Adipocyte (in vitro differentiated cells): Measurements from ENCODE around the gene SYNJ2.

Source experiments
- DNase-seq: peaks from one replicate; pipeline ENCODE4 v3.0.0-alpha.2; 2015; ENCODE audit warnings: low read depth
- H3K27me3 ChIP-seq: replicated peaks from 2 replicates; pipeline ENCODE4 v1.7.0; 2013; ENCODE audit warnings: mild to moderate bottlenecking, low read length, moderate library complexity; ENCODE audit not compliant: control insufficient read depth, insufficient read depth
- H3K36me3 ChIP-seq: 2 replicates; pipeline ENCODE4 v1.7.0; 2013; ENCODE audit warnings: low read length, mild to moderate bottlenecking, moderate library complexity; ENCODE audit not compliant: control insufficient read depth, insufficient read depth, severe bottlenecking
- H3K4me1 ChIP-seq: 2 replicates; pipeline ENCODE4 v1.7.0; 2013; ENCODE audit warnings: mild to moderate bottlenecking, low read length, moderate library complexity; ENCODE audit not compliant: control insufficient read depth, insufficient read depth
- H3K4me3 ChIP-seq: 2 replicates; pipeline ENCODE4 v1.7.0; 2013; ENCODE audit warnings: mild to moderate bottlenecking, low read length, moderate library complexity
- H3K9ac ChIP-seq: 2 replicates; pipeline ENCODE4 v1.7.0; 2013; ENCODE audit warnings: mild to moderate bottlenecking, low read length, moderate library complexity
- H3K9me3 ChIP-seq: 2 replicates; pipeline ENCODE4 v1.7.0; 2013; ENCODE audit warnings: mild to moderate bottlenecking, low read length, moderate library complexity; ENCODE audit not compliant: control insufficient read depth

Gene SYNJ2

DNA sequence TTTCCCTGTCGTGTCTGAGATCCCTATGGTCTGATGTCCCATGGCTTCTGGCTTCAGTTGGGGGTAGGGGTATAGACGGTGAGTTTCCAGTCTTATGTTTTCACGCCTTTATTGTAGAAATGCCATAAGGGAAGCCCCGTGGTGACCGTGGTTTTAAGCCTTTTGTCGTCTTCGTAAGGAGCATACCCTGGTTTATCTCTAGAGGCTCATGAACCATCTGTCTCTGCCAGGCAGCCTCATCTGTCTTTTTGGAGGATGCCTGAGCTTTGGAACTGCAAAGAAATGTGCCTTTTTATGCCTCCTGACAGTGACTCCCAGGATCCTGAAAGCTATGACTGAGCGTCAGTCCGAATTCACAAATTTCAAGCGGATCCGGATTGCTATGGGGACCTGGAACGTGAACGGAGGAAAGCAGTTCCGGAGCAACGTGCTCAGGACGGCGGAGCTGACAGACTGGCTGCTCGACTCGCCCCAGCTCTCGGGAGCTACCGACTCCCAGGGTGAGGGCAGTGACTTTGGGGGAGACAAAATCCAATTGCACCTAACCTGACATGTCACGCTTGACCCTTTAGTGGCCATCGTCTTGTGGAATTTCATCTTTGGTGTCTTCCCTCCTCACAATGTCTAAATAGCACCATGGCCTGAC is 84.6 kb downstream of the SYNJ2 start:
- DNase-seq = no peak

DNA sequence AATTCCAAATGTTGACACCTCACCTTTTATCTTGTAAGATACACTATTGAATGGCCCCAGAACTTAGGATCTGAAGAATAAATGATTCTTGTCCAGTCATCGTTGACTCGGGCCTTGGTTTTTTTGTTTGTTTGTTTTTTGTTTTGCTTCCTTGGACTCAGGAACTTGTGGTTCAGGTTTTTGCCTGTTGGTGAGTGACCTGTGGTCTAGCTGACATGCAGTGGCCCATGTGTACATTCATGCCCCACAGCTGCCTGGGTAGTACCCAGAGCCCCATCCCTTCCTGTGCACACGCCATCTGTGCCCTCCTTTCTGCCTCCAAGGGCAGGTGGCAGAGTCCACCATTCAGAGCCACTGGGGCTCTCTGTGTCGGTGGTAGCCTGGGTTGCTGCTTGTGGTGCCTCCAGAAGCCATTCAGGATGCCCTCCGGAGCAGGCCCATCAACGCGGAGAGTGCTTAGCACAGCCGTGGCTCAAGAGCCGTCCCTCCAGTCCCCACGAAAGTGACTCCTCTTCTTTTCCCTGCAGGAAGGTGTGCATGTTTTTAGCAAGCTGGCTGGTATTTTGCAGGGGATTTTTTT is 85.9 kb downstream of the SYNJ2 start:
- Histone ChIP-seq H3K9ac (no peak overlapping the region), H3K4me3 (no peak overlapping the region), H3K9me3 (peaks cover 4% of the 10 kb centered on the region), H3K4me1 (peaks cover 3% of the 10 kb centered on the region), H3K27me3 (no peaks in the 10 kb centered on the region), H3K36me3 (peaks cover 4% of the 10 kb centered on the region)
- no peak for DNase-seq

More for the DNA sequence above, 84.6 kb downstream of the SYNJ2 start:
- peaks cover 6% of the 10 kb centered on the region for H3K9me3 ChIP-seq
- H3K36me3 ChIP-seq = peaks cover 4% of the 10 kb centered on the region
- no peaks in the 10 kb centered on the region for H3K27me3 ChIP-seq
- no peak overlapping the region for H3K4me3 ChIP-seq
- H3K9ac ChIP-seq = no peak overlapping the region
- peaks cover 4% of the 10 kb centered on the region for H3K4me1 ChIP-seq

DNA sequence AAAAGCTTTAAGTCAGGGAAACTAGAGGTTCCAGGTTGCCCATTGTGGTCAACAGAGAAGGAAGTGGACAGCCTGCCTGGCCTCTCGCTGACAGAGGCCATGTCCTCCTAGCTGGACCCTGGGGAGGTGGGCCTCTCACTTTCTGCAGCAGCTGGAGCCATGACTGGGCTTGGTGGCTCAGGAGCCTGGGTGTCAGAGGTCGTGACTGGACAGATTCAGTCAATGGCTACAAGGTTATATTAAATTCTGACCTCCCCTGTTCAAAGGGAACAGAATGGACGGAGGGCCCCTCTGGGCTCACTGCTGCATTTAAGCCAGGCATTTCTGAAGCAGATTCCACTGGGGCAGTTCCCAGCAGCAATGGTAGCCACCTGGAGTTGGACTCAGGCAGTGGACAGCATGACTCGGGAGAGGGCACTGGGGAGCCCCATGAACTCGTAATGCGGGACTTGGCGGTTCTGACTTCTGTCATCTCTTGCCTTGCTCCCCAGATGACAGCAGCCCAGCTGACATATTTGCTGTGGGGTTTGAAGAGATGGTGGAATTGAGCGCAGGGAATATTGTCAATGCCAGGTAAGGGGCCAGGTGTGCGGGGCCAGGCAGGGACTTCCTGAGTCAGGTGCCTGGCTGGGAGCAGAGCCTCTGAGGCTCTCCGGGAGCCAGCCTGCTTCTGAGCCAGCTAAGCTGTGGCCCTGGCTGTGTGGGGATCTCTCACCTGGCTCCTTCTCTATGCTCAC is 86.7 kb downstream of the SYNJ2 start:
- Histone ChIP-seq H3K36me3 (no peaks in the 10 kb centered on the region), H3K27me3 (no peaks in the 10 kb centered on the region), H3K9me3 (no peaks in the 10 kb centered on the region), H3K4me3 (no peak overlapping the region), H3K4me1 (peaks cover 3% of the 10 kb centered on the region), H3K9ac (no peak overlapping the region)
- no peak for DNase-seq

DNA sequence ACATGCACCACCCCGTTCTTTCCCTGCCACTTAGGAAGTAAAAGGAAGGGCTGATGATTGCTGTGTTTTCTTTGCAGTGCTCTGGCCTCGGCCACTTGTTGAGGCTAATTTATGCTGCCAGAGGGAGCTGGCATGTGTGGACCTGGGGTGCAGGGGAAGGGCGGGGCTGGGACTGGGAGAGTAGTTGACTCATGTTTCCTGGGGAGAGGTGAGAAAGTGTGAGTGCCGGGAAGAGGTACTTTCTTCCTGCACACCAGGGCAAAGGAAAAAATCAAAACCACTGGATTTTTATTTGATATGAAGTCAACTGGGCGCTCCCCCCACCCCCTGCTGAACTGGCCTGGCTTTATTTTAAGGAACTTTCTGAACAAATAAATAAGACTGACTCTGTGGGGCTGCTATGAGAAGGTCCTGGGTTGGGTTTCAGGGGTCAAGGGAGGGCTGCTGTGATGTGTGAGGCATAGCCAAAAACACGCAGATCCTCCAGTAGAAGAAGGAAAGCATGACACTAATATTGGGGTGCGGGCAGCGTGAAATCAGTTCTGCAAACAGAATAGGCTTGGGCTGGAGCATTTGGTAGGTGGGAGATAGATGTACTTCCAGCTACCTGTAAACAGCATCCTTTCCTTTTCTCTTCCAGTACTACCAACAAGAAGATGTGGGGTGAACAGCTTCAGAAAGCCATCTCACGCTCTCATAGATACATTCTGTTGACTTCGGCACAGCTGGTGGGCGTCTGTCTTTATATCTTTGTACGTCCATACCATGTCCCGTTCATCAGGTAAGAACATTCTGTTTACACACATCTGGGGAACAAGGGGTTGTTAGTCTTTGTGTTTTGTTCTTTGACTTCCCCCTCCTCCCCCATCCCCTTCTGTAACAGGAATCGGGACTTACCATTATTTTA is 87.5 kb downstream of the SYNJ2 start:
- Histone ChIP-seq H3K9ac (no peak overlapping the region), H3K36me3 (no peaks in the 10 kb centered on the region), H3K9me3 (no peaks in the 10 kb centered on the region), H3K4me3 (no peak overlapping the region), H3K4me1 (peaks cover 3% of the 10 kb centered on the region), H3K27me3 (no peaks in the 10 kb centered on the region)
- peak; percentile 45 for DNase-seq

DNA sequence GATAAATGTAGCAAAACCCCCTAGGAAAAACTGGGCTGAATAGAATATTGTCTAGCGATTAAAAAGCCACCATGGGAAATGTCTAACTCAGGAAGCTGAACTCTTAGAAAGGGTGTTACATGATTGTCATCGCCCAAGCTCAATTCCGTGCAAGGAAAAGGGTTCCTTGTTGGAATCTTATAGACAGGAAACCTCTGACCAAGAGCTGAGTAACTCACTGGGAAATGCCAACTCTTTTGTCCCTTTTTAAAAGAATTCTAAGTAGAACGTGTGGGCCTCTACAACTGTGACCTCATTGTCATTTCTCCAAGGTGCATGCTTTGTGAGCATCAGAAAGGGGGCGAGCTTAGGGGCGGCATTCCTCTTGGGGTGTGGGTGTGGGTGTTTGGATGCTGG is 88.1 kb downstream of the SYNJ2 start:
- no peaks in the 10 kb centered on the region for H3K27me3 ChIP-seq
- H3K4me3 ChIP-seq = no peak overlapping the region
- no peaks in the 10 kb centered on the region for H3K9me3 ChIP-seq
- no peaks in the 10 kb centered on the region for H3K36me3 ChIP-seq
- no peak overlapping the region for H3K9ac ChIP-seq
- DNase-seq = peak; percentile 25
- peaks cover 3% of the 10 kb centered on the region for H3K4me1 ChIP-seq

DNA sequence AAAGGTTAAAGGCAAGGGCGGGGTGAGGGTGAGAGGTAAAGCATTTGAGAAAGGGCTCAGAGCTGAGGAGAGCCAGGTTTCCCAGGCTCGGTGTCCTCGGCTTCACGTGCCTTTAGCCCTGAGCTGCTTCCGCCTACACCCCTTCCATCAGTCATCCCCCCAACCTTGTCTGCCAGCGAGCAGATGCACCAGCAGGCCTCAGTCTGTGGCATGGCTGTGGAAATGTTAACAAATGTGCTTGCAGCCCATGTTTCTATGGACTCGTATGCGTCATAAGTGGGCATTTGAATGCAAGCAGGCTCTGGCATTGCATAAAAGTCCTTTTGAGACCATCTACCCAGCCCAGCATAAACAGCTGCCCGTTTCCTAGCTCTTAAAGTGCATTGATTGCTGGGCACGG is 88.8 kb downstream of the SYNJ2 start:
- Histone ChIP-seq H3K9me3 (no peaks in the 10 kb centered on the region), H3K36me3 (no peaks in the 10 kb centered on the region), H3K27me3 (no peaks in the 10 kb centered on the region), H3K4me1 (peaks cover 3% of the 10 kb centered on the region), H3K9ac (no peak overlapping the region), H3K4me3 (no peak overlapping the region)
- DNase-seq = no peak

DNA sequence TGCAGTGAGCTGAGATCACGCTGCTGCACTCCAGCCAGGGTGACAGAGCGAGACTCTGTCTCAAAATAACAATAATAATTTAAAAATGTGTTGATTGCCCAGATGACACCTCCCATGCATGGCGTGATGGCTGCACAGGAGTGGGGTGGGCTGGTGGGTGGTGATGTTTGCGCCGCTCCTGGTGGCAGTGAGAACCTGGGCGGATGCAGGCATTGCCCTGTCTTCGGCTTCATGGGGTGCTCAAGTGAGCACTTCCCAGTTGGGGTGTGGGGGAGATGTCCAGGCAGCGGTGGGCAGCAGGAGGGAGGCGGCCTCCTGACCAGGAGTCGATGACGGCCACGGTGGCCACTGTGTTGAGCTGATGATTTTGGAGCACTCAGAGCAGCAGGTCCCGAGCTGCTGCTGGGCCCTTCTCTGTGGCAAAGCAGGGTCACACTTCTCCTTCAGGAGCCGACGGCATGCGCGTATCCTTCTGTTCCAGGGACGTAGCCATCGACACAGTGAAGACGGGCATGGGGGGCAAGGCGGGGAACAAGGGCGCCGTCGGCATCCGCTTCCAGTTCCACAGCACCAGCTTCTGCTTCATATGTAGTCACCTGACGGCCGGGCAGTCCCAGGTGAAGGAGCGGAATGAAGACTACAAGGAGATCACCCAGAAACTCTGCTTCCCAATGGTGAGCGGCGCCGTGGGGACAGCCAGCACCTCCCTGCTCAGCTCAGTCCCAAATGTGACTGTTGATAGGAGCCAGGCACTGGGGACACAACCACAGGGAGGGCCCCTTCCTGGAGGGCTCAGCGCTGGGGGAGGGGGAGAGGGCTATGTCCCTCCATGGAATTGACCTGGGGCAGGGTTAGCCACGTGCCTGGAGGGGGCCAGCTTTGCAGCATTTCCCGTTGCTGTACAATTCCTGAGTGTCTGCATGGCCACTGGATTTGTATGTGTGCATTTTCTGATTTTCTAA is 89.7 kb downstream of the SYNJ2 start:
- Histone ChIP-seq H3K36me3 (no peaks in the 10 kb centered on the region), H3K9me3 (no peaks in the 10 kb centered on the region), H3K4me3 (no peak overlapping the region), H3K27me3 (no peaks in the 10 kb centered on the region), H3K9ac (no peak overlapping the region), H3K4me1 (peaks cover 3% of the 10 kb centered on the region)
- no peak for DNase-seq

DNA sequence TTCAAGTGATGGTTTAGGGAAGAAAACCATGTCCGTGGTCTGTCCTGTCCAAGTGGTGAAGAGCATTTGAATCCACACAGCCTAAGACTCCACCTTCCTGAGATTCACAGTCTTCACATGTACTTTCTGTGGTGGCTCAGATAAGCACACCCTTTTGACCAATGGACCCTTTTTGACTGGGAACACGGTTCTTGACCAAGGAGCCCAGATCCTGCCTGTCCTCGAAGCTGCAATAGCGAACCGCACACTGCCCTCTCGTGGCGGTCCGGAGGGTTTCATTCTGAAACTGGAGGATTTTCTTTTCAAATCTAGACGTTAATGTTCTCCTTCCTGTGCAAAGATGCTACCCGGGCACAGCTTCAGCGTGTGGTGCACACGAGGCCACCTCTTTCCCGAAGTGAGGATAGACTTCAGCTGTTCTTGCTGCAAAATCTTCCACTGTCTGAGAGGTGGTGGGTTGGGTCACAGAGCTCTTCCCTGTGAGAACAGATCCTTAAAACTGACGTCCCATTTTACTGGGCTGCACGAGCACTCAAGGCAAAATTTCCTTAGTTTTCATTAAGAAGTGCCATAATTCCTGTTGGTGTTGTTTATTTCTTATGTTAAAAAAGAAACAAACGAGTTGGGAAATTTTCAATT is 90.5 kb downstream of the SYNJ2 start:
- Histone ChIP-seq H3K4me3 (no peak overlapping the region), H3K36me3 (no peaks in the 10 kb centered on the region), H3K27me3 (no peaks in the 10 kb centered on the region), H3K9ac (no peak overlapping the region), H3K9me3 (no peaks in the 10 kb centered on the region), H3K4me1 (peaks cover 3% of the 10 kb centered on the region)
- DNase-seq = peak; percentile 88

DNA sequence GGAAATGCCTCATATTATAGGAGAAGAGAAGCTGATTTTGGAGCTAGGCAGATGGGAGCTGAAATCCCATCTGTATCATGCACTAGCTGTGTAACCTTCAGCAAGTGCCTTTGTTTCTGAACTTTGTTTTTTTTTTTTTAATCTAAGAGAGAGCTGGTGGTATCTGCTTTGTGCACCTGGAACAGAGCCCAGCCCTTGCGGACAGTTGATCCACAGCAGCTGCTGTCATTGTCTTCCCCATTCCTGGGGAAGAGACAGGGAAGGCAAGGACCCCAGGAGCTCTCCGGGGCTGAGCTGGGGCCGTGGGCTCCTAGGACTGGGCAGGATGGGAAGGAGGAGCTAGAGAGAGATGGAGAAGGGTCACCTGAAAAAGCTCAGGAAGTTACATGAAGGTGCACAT is 92.1 kb downstream of the SYNJ2 start:
- Histone ChIP-seq H3K4me1 (peaks cover under 1% of the 10 kb centered on the region), H3K9me3 (no peaks in the 10 kb centered on the region), H3K36me3 (peaks cover 8% of the 10 kb centered on the region), H3K4me3 (no peak overlapping the region), H3K9ac (no peak overlapping the region), H3K27me3 (no peaks in the 10 kb centered on the region)
- no peak for DNase-seq

DNA sequence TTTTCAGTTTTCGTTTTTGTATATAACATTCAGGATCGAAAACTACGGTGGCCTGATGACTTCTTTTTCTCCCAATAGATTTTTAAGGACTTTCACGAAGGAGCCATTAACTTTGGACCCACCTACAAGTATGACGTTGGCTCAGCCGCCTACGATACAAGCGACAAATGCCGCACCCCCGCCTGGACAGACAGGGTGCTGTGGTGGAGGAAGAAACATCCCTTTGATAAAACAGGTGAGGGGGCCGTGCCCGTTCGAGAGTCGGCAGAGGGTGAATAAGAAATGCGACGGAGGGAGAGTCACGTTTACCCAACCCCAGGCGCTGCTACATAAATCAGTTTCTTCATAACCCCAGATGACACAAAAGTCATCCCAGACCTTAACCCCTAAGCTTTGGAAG is 94.9 kb downstream of the SYNJ2 start:
- H3K4me3 ChIP-seq = no peak overlapping the region
- DNase-seq = no peak
- no peak overlapping the region for H3K9ac ChIP-seq
- peaks cover 12% of the 10 kb centered on the region for H3K36me3 ChIP-seq
- no peaks in the 10 kb centered on the region for H3K4me1 ChIP-seq
- no peaks in the 10 kb centered on the region for H3K27me3 ChIP-seq
- H3K9me3 ChIP-seq = no peaks in the 10 kb centered on the region
